Glutamatergic neuron (in vitro differentiated cells): ENCODE measurements around the gene GCLC. TPM values are rescaled to one million over a fixed set of nuclear protein-coding genes. Genes with fewer than 3 reads are reported as not detected.
A peak's percentile ranks its signal among the peaks of the same experiment; 100 is the strongest.

Source experiments
- DNase-seq: peaks from one replicate; pipeline ENCODE4 v3.0.0; 2022
- H3K27ac Mint-ChIP-seq: one replicate; pipeline ENCODE4 v1.8.0; 2020; ENCODE audit warnings: mild to moderate bottlenecking, mixed read lengths, inconsistent platforms; ENCODE audit not compliant: unreplicated experiment
- H3K27me3 Mint-ChIP-seq: one replicate; pipeline ENCODE4 v1.8.0; 2020; ENCODE audit warnings: mild to moderate bottlenecking, moderate library complexity, mixed read lengths, inconsistent platforms; ENCODE audit not compliant: unreplicated experiment
- H3K36me3 Mint-ChIP-seq: one replicate; pipeline ENCODE4 v1.8.0; 2020; ENCODE audit warnings: mild to moderate bottlenecking, mixed read lengths, inconsistent platforms; ENCODE audit not compliant: unreplicated experiment
- H3K4me1 Mint-ChIP-seq: one replicate; pipeline ENCODE4 v1.8.0; 2020; ENCODE audit warnings: mild to moderate bottlenecking, low read depth, mixed read lengths, inconsistent platforms; ENCODE audit not compliant: unreplicated experiment
- H3K4me3 Mint-ChIP-seq: one replicate; pipeline ENCODE4 v1.8.0; 2020; ENCODE audit warnings: mild to moderate bottlenecking, mixed read lengths, inconsistent platforms; ENCODE audit not compliant: unreplicated experiment
- H3K9me3 Mint-ChIP-seq: one replicate; pipeline ENCODE4 v1.8.0; 2020; ENCODE audit warnings: mild to moderate bottlenecking, moderate library complexity, mixed read lengths, inconsistent platforms; ENCODE audit not compliant: unreplicated experiment
- CTCF ChIP-seq: fragments of 200-600 bp; sonication (generic); IDR thresholded peaks from one replicate; pipeline ENCODE4 v1.5.0; 2021; ENCODE audit not compliant: partially characterized antibody, unreplicated experiment
- total RNA-seq: library from RNA; stranded (reverse); fragmentation: NEBNext Ultra II Directional; extraction: Animal tissue kit (Norgen Biotek cat#: 25700); gene quantifications from one replicate; pipeline ENCODE4 v1.2.1, GENCODE V29; 2021; ENCODE audit not compliant: unreplicated experiment

Gene GCLC
- total RNA-seq, 1 donor from 2014 or later: 29.1 TPM

GRCh38 chr6:53469163-53469562 is 75.7 kb downstream of the GCLC start:
- no peak for DNase-seq
- no peak overlapping the region for H3K4me3 Mint-ChIP-seq
- no peaks in the 10 kb centered on the region for H3K36me3 Mint-ChIP-seq
- no peak overlapping the region for H3K27ac Mint-ChIP-seq
- H3K27me3 Mint-ChIP-seq: no peaks in the 10 kb centered on the region
- H3K4me1 Mint-ChIP-seq: no peaks in the 10 kb centered on the region
- H3K9me3 Mint-ChIP-seq: no peaks in the 10 kb centered on the region
- TF ChIP-seq CTCF: no peak

- Mint-ChIP-seq H3K4me1 (no peaks in the 10 kb centered on the region), H3K27ac (no peak overlapping the region), H3K9me3 (no peaks in the 10 kb centered on the region), H3K36me3 (no peaks in the 10 kb centered on the region), H3K27me3 (no peaks in the 10 kb centered on the region), H3K4me3 (no peak overlapping the region)
- no peak for DNase-seq
- TF ChIP-seq CTCF: no peak
These were observed 78.6 kb downstream of the GCLC start for GRCh38 chr6:53466257-53466656.

GRCh38 chr6:53465732-53466131 is 79.2 kb downstream of the GCLC start:
- Mint-ChIP-seq H3K27me3 (no peaks in the 10 kb centered on the region), H3K36me3 (no peaks in the 10 kb centered on the region), H3K4me1 (no peaks in the 10 kb centered on the region), H3K4me3 (no peak overlapping the region), H3K27ac (no peak overlapping the region), H3K9me3 (no peaks in the 10 kb centered on the region)
- DNase-seq: no peak
- TF ChIP-seq CTCF: no peak

GRCh38 chr6:53464927-53465460 is 79.9 kb downstream of the GCLC start:
- no peaks in the 10 kb centered on the region for H3K36me3 Mint-ChIP-seq
- H3K27ac Mint-ChIP-seq: peak overlapping the region; percentile 60
- no peak for DNase-seq
- no peaks in the 10 kb centered on the region for H3K4me1 Mint-ChIP-seq
- no peak overlapping the region for H3K4me3 Mint-ChIP-seq
- no peaks in the 10 kb centered on the region for H3K9me3 Mint-ChIP-seq
- H3K27me3 Mint-ChIP-seq: no peaks in the 10 kb centered on the region
- TF ChIP-seq CTCF: no peak

GRCh38 chr6:53464483-53464882 is 80.4 kb downstream of the GCLC start:
- no peaks in the 10 kb centered on the region for H3K9me3 Mint-ChIP-seq
- no peak overlapping the region for H3K27ac Mint-ChIP-seq
- no peaks in the 10 kb centered on the region for H3K36me3 Mint-ChIP-seq
- no peak for DNase-seq
- H3K4me1 Mint-ChIP-seq: no peaks in the 10 kb centered on the region
- H3K4me3 Mint-ChIP-seq: no peak overlapping the region
- no peak for TF ChIP-seq CTCF
- H3K27me3 Mint-ChIP-seq: no peaks in the 10 kb centered on the region
